Measurements from ENCODE around the gene FAM25A.
"Not testable (repeated sequence)": the region's sequence is repeated elsewhere in the genome, so short reads cannot be mapped to it uniquely, and the experiment has no call there.

DNA sequence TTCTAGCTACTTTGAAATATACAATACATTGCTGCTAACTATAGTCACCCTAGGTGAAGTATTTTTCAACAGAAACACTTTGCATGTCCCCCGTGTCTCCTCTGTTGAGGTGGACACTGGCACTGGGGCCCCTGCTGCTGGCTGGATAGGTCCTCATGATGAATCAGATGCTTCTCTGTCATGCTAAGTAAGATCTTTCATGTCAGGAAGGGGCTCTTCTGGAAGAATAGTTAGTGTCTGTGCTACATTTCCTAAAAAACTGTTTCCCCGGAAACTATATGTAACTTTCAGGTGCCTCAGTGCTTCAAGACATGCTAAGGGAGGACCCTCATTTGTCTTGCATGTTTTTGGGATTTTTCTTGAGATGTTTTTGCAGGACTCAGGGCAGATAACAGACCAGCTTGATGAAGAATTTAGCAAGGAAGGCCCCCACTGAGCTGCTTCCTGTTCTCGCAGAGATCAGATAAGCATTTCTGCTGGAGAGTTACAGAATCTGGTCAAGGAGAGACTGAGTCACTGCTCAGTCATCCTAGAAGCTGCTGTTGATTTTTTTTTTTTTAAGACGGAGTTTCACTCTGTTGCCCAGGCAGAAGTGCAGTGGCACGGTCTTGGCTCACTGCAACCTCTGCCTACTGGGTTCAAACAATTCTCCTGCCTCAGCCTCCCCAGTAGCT lies 5.3 kb downstream of the FAM25A start:
- TF ChIP-seq POLR2AphosphoS5, POLR2A, EP300 (IDR thresholded peaks at IDR 0.05): not testable (repeated sequence)
- TF ChIP-seq, protein P1, sequence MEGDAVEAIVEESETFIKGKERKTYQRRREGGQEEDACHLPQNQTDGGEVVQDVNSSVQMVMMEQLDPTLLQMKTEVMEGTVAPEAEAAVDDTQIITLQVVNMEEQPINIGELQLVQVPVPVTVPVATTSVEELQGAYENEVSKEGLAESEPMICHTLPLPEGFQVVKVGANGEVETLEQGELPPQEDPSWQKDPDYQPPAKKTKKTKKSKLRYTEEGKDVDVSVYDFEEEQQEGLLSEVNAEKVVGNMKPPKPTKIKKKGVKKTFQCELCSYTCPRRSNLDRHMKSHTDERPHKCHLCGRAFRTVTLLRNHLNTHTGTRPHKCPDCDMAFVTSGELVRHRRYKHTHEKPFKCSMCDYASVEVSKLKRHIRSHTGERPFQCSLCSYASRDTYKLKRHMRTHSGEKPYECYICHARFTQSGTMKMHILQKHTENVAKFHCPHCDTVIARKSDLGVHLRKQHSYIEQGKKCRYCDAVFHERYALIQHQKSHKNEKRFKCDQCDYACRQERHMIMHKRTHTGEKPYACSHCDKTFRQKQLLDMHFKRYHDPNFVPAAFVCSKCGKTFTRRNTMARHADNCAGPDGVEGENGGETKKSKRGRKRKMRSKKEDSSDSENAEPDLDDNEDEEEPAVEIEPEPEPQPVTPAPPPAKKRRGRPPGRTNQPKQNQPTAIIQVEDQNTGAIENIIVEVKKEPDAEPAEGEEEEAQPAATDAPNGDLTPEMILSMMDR (IDR thresholded peaks at IDR 0.05) = not testable (repeated sequence)

Measured in suprapubic skin (tissue), 4 donors.